IMR-90 (cell line): ENCODE data around the gene MED4. TPM values are rescaled to one million over a fixed set of nuclear protein-coding genes. Genes with fewer than 3 reads are reported as not detected.

Experiments
- ATAC-seq: fragments of 200-7000 bp; cut with Tn5 transposase; 2 replicates; pipeline ENCODE4 v1.9.1; 2020; ENCODE audit warnings: low read depth, mild to moderate bottlenecking, moderate library complexity
- BruUV-seq: library from RNA; stranded (reverse); fragments of 400-500 nt; replicated peaks from 2 replicates; lab custom pipeline; 2021; lab: Mats Ljungman, UMichigan
- CTCF ChIA-PET: fragments of 300-600 bp; formaldehyde crosslinking; extraction: SDS; loops from one replicate; lab custom pipeline; 2021; ENCODE audit warnings: antibody characterized with exemption; lab: Yijun Ruan, JAX
- POLR2A ChIA-PET: fragments of 300-600 bp; sonication (Branson Sonifier 250); formaldehyde crosslinking; loops from one replicate; lab custom pipeline; 2022; ENCODE audit warnings: antibody characterized with exemption; ENCODE audit not compliant: unreplicated experiment; lab: Charles Lee
- DNase-seq: peaks from one replicate; pipeline ENCODE4 v3.0.0; 2013
- H2AFZ ChIP-seq: replicated peaks from 2 replicates; pipeline ENCODE3; 2013; ENCODE audit warnings: low read length, mild to moderate bottlenecking; ENCODE audit not compliant: poor library complexity
- H2AK5ac ChIP-seq: 2 replicates; pipeline ENCODE4 v1.6.1; 2013; ENCODE audit warnings: low read depth, low read length, inconsistent platforms
- H2AK9ac ChIP-seq: replicated peaks from 2 replicates; pipeline ENCODE3; 2013; ENCODE audit warnings: mild to moderate bottlenecking, low read depth, low read length, moderate library complexity; ENCODE audit not compliant: poor library complexity
- H2BK120ac ChIP-seq: 2 replicates; pipeline ENCODE4 v1.6.1; 2013; ENCODE audit warnings: low read depth, low read length, inconsistent platforms
- H2BK15ac ChIP-seq: 3 replicates; pipeline ENCODE4 v1.6.1; 2013; ENCODE audit warnings: low read depth, low read length, inconsistent platforms
- H2BK20ac ChIP-seq: 2 replicates; pipeline ENCODE4 v1.6.1; 2013; ENCODE audit warnings: low read depth, mild to moderate bottlenecking, inconsistent platforms, low read length, moderate library complexity
- H2BK5ac ChIP-seq: 2 replicates; pipeline ENCODE4 v1.6.1; 2013; ENCODE audit warnings: mild to moderate bottlenecking, low read depth, low read length, inconsistent platforms; ENCODE audit not compliant: poor library complexity, severe bottlenecking
- H3K14ac ChIP-seq: replicated peaks from 2 replicates; pipeline ENCODE4 v1.6.1; 2013; ENCODE audit warnings: low read depth, low read length, inconsistent platforms
- H3K18ac ChIP-seq: 2 replicates; pipeline ENCODE4 v1.6.1; 2013; ENCODE audit warnings: low read depth, low read length, control low read depth
- H3K23ac ChIP-seq: 2 replicates; pipeline ENCODE4 v1.6.1; 2013; ENCODE audit warnings: low read depth, low read length, inconsistent platforms
- H3K27ac ChIP-seq: 2 replicates; pipeline ENCODE4 v1.5.1; 2013; ENCODE audit warnings: mild to moderate bottlenecking, control low read depth, low read length; ENCODE audit not compliant: insufficient read depth
- H3K27me3 ChIP-seq: 2 replicates; pipeline ENCODE4 v1.6.1; 2013; ENCODE audit warnings: low read length; ENCODE audit not compliant: control insufficient read depth, insufficient read depth
- H3K36me3 ChIP-seq: 2 replicates; pipeline ENCODE4 v1.6.1; 2013; ENCODE audit warnings: low read length, mixed read lengths; ENCODE audit not compliant: control insufficient read depth, insufficient read depth
- H3K4ac ChIP-seq: 2 replicates; pipeline ENCODE4 v1.6.1; 2013; ENCODE audit warnings: low read depth, low read length, inconsistent platforms
- H3K4me1 ChIP-seq: 2 replicates; pipeline ENCODE4 v1.6.1; 2013; ENCODE audit warnings: low read length, mixed read lengths; ENCODE audit not compliant: control insufficient read depth, insufficient read depth
- H3K4me2 ChIP-seq: 2 replicates; pipeline ENCODE4 v1.6.1; 2013; ENCODE audit warnings: low read depth, mild to moderate bottlenecking, control low read depth, low read length, moderate library complexity
- H3K4me3 ChIP-seq: 2 replicates; pipeline ENCODE4 v1.5.1; 2013; ENCODE audit warnings: low read depth, mild to moderate bottlenecking, control low read depth, low read length, moderate library complexity; ENCODE audit not compliant: insufficient read depth
- H3K56ac ChIP-seq: 2 replicates; pipeline ENCODE4 v1.6.1; 2013; ENCODE audit warnings: low read length, inconsistent platforms; ENCODE audit not compliant: insufficient read depth; ENCODE audit errors: extremely low read depth
- H3K79me1 ChIP-seq, 2 experiments: 2 replicates each; pipeline ENCODE4 v1.6.1; 2013; ENCODE audit warnings: low read length in 2 of 2, inconsistent platforms in 1 of 2, low read depth in 1 of 2
- H3K9ac ChIP-seq: 2 replicates; pipeline ENCODE4 v1.6.1; 2013; ENCODE audit warnings: low read depth, low read length, control low read depth
- H3K9me1 ChIP-seq: 2 replicates; pipeline ENCODE4 v1.6.1; 2013; ENCODE audit warnings: low read length, inconsistent platforms; ENCODE audit not compliant: insufficient read depth
- H3K9me3 ChIP-seq: 2 replicates; pipeline ENCODE4 v1.6.1; 2013; ENCODE audit warnings: low read length; ENCODE audit not compliant: control insufficient read depth, insufficient read depth
- H4K20me1 ChIP-seq: 2 replicates; pipeline ENCODE4 v1.6.1; 2013; ENCODE audit warnings: low read length, inconsistent platforms; ENCODE audit not compliant: insufficient read depth
- H4K5ac ChIP-seq: 2 replicates; pipeline ENCODE4 v1.6.1; 2013; ENCODE audit warnings: mild to moderate bottlenecking, low read depth, low read length, control low read depth
- H4K8ac ChIP-seq, 2 experiments: 2 replicates each; pipeline ENCODE4 v1.6.1; 2013; ENCODE audit warnings: low read depth in 2 of 2, low read length in 2 of 2, control low read depth in 1 of 2, inconsistent platforms in 1 of 2
- H4K91ac ChIP-seq: 2 replicates; pipeline ENCODE4 v1.6.1; 2013; ENCODE audit warnings: low read depth, low read length, inconsistent platforms; ENCODE audit not compliant: insufficient read depth
- CHD1 ChIP-seq: IDR thresholded peaks from 2 replicates; pipeline ENCODE4 v1.6.1; 2012; ENCODE audit warnings: low read depth, low read length, improper control_type of control experiment
- FOS ChIP-seq: fragments of 150-350 bp; IDR thresholded peaks from 2 replicates; pipeline ENCODE4 v1.6.1; 2016; ENCODE audit warnings: low read depth, low read length
- MAFK ChIP-seq: IDR thresholded peaks from 2 replicates; pipeline ENCODE4 v1.6.1; 2012; ENCODE audit warnings: low read depth, low read length, improper control_type of control experiment
- NFE2L2 ChIP-seq: fragments of 150-350 bp; IDR thresholded peaks from 2 replicates; pipeline ENCODE4 v1.6.1; 2016; ENCODE audit warnings: low read depth, mild to moderate bottlenecking, low read length
- WGBS, 2 experiments: methylation state at CpG; one replicate each; pipeline versions ENCODE4 v1.1.5 to v1.1.7; 2013; ENCODE audit warnings: missing lambda C conversion rate in 2 of 2; ENCODE audit not compliant: insufficient read length in 1 of 2; ENCODE audit errors: extremely low coverage in 2 of 2; 5-methylcytosine and 5-hydroxymethylcytosine counted together
- dilution Hi-C: fragments of 300-500 bp; cut with HindIII; formaldehyde crosslinking; loops from one replicate; pipeline ENCODE4 v1.14.3; 2018; ENCODE audit warnings: low sequenced_read_pairs; ENCODE audit not compliant: unreplicated experiment
- in situ Hi-C: fragments of 300-500 bp; cut with MboI; formaldehyde crosslinking; loops from 3 replicates; pipeline ENCODE4 v1.14.3; 2019; ENCODE audit warnings: low sequenced_read_pairs, inconsistent platforms, mixed read lengths
- intact Hi-C: fragments of 100-400 bp; cut with micrococcal nuclease; formaldehyde crosslinking; loops from 2 replicates; pipeline ENCODE4 v1.10.0; 2022
- polyA plus RNA-seq, 3 experiments: library from polyadenylated mRNA; depleted of rRNA; stranded (reverse); fragments of >200 nt; gene quantifications; 2 replicates each; pipeline ENCODE4 v1.2.3, GENCODE V29; 2012; ENCODE audit warnings: low replicate concordance in 1 of 3
- total RNA-seq: library from RNA; depleted of rRNA; stranded (reverse); fragments of >200 nt; gene quantifications from 2 replicates; pipeline ENCODE4 v1.2.3, GENCODE V29; 2012
- TF ChIP-seq, protein P1 (sequence below): fragments of 150-350 bp; IDR thresholded peaks from 2 replicates; pipeline ENCODE4 v1.6.1; 2017; ENCODE audit warnings: mild to moderate bottlenecking, antibody characterized with exemption, low read length, low read depth
- TF ChIP-seq, protein P2 (sequence below): fragments of 150-350 bp; IDR thresholded peaks from 2 replicates; pipeline ENCODE4 v1.6.1; 2016; ENCODE audit warnings: low read depth, mild to moderate bottlenecking, low read length, moderate library complexity, borderline replicate concordance

MED4 gene
- total and polyA plus RNA-seq, 2 of the 4 experiments (the other 2 are of a cell fraction) = 25.3 to 40.5 TPM

DNA sequence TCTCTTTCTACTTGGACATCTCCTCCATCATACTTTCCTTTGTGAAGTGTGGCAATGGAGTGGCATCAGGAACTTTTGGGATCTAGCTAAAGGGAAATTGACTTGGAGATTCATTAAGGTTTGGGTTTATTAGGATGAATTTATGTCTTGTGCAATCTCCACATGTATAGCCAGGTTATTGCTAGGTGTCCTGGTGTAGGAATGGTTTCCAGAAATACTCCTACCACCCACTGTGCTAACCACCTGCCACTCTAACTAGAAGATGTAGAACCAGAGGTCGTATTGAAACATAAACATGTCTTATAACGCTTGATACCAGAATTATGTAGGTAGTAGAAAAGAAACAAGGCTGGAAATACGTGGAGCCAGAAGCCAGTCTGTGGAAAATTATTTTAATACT is 38.1 kb upstream of the MED4 start:
- no peak for ATAC-seq

More for the DNA sequence above, 38.1 kb upstream of the MED4 start:
- no CpG with 5 or more reads among the region's 3 CpGs for WGBS, 2 experiments
- Histone ChIP-seq H2BK5ac (no peak overlapping the region), H4K5ac (no peak overlapping the region), H3K56ac (no peak overlapping the region), H3K23ac (no peak overlapping the region), H3K9me1 (no peaks in the 10 kb centered on the region), H3K4ac (no peak overlapping the region), H4K20me1 (no peaks in the 10 kb centered on the region), H3K27me3 (peaks cover 5% of the 10 kb centered on the region; the same call in 1 of the 2 replicates), H2BK120ac (no peak overlapping the region), H4K8ac (no peak overlapping the region), H3K14ac (no peak overlapping the region), H2BK20ac (no peak overlapping the region), H3K9ac (no peak overlapping the region), H3K79me1 (no peaks in the 10 kb centered on the region), H3K9me3 (no peaks in the 10 kb centered on the region), H3K4me1 (no peaks in the 10 kb centered on the region), H2AK9ac (no peak overlapping the region), H2BK15ac (no peak overlapping the region), H2AK5ac (no peak overlapping the region), H2AFZ (no peak overlapping the region), H3K36me3 (no peaks in the 10 kb centered on the region), H3K4me2 (no peak overlapping the region), H4K91ac (no peak overlapping the region), H3K4me3 (no peak overlapping the region), H3K18ac (no peak overlapping the region), H3K27ac (no peak overlapping the region)
- TF ChIP-seq, protein P1, sequence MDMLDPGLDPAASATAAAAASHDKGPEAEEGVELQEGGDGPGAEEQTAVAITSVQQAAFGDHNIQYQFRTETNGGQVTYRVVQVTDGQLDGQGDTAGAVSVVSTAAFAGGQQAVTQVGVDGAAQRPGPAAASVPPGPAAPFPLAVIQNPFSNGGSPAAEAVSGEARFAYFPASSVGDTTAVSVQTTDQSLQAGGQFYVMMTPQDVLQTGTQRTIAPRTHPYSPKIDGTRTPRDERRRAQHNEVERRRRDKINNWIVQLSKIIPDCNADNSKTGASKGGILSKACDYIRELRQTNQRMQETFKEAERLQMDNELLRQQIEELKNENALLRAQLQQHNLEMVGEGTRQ = no peak
- TF ChIP-seq MAFK (no peak), FOS (no peak), CHD1 (no peak), NFE2L2 (no peak)
- TF ChIP-seq, protein P2, sequence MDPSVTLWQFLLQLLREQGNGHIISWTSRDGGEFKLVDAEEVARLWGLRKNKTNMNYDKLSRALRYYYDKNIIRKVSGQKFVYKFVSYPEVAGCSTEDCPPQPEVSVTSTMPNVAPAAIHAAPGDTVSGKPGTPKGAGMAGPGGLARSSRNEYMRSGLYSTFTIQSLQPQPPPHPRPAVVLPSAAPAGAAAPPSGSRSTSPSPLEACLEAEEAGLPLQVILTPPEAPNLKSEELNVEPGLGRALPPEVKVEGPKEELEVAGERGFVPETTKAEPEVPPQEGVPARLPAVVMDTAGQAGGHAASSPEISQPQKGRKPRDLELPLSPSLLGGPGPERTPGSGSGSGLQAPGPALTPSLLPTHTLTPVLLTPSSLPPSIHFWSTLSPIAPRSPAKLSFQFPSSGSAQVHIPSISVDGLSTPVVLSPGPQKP = no peak
- DNase-seq = no peak
- intact Hi-C loops = no loop called here
- ChIA-PET POLR2A (no interaction called here), CTCF (no interaction called here)
- dilution Hi-C loops = no loop called here
- no TSS peak for BruUV-seq
- in situ Hi-C loops = no loop called here
